ENCODE measurements around the gene MADCAM1. TPM values are rescaled to one million over a fixed set of nuclear protein-coding genes. Genes with fewer than 3 reads are reported as not detected.

The MADCAM1 gene
- total and polyA plus RNA-seq, 2 experiments from 2014 or later, result 2.9 to 4.0 TPM

- peaks cover 34% of the 10 kb centered on the region for H3K79me2 ChIP-seq
- peaks cover 7% of the 10 kb centered on the region for H3K4me1 ChIP-seq (ENCODE audit: insufficient read depth)
- H3K27ac ChIP-seq, result no peak overlapping the region
- no peak for DNase-seq (ENCODE audit: low spot score)
- no peaks in the 10 kb centered on the region for H3K36me3 ChIP-seq (replicated peaks; ENCODE audit: insufficient read depth, low read depth)
- no peaks in the 10 kb centered on the region for H3K9me2 ChIP-seq (replicated peaks; ENCODE audit: insufficient read depth)
- H3K27me3 ChIP-seq, result no peaks in the 10 kb centered on the region
- no peak overlapping the region for H3K4me2 ChIP-seq
- peaks cover 34% of the 10 kb centered on the region for H4K20me1 ChIP-seq (ENCODE audit: insufficient read depth, poor library complexity, severe bottlenecking)
- TF ChIP-seq CTCF (IDR thresholded peaks at IDR 0.05; ENCODE audit: poor library complexity), result no peak
- TF ChIP-seq EZH2phosphoT487 (IDR thresholded peaks at IDR 0.05; ENCODE audit: low read depth, severe bottlenecking, unreplicated experiment), result no peak
- no peak for TF ChIP-seq EZH2 (IDR thresholded peaks at IDR 0.05; ENCODE audit: borderline replicate concordance)
- no peaks in the 10 kb centered on the region for H3K9me3 ChIP-seq (ENCODE audit: low read depth)
- 96% methylated on average over 24 of the region's 30 CpGs for WGBS (ENCODE audit: low lambda C conversion rate, missing lambda C conversion rate)
- no peak overlapping the region for H2AFZ ChIP-seq
- H3K4me3 ChIP-seq, result no peak overlapping the region
These were observed 43.2 kb downstream of the MADCAM1 start for GRCh38 chr19:539429-540030.

GRCh38 chr19:540867-541637, 44.8 kb downstream of the MADCAM1 start:
- H3K79me2 ChIP-seq, result peaks cover 20% of the 10 kb centered on the region
- H4K20me1 ChIP-seq (ENCODE audit: insufficient read depth, poor library complexity, severe bottlenecking), result peaks cover 20% of the 10 kb centered on the region
- H3K9me3 ChIP-seq (ENCODE audit: low read depth), result no peaks in the 10 kb centered on the region
- H3K4me2 ChIP-seq, result no peak overlapping the region
- H3K36me3 ChIP-seq (replicated peaks; ENCODE audit: insufficient read depth, low read depth), result no peaks in the 10 kb centered on the region
- WGBS (ENCODE audit: low lambda C conversion rate, missing lambda C conversion rate), result 94% methylated on average over 42 of the region's 51 CpGs
- H3K27me3 ChIP-seq, result no peaks in the 10 kb centered on the region
- H3K27ac ChIP-seq, result no peak overlapping the region
- no peak for TF ChIP-seq EZH2phosphoT487 (IDR thresholded peaks at IDR 0.05; ENCODE audit: low read depth, severe bottlenecking, unreplicated experiment)
- no peak for TF ChIP-seq EZH2 (IDR thresholded peaks at IDR 0.05; ENCODE audit: borderline replicate concordance)
- TF ChIP-seq CTCF (IDR thresholded peaks at IDR 0.05; ENCODE audit: poor library complexity), result no peak
- DNase-seq (ENCODE audit: low spot score), result no peak
- H2AFZ ChIP-seq, result no peak overlapping the region
- H3K9me2 ChIP-seq (replicated peaks; ENCODE audit: insufficient read depth), result no peaks in the 10 kb centered on the region
- no peaks in the 10 kb centered on the region for H3K4me1 ChIP-seq (ENCODE audit: insufficient read depth)
- H3K4me3 ChIP-seq, result no peak overlapping the region

GRCh38 chr19:541699-542098, 45.4 kb downstream of the MADCAM1 start:
- Histone ChIP-seq H3K4me2 (no peak overlapping the region), H3K79me2 (peaks cover 14% of the 10 kb centered on the region), H3K27me3 (no peaks in the 10 kb centered on the region), H4K20me1 (ENCODE audit: insufficient read depth, poor library complexity, severe bottlenecking) (peaks cover 15% of the 10 kb centered on the region), H3K9me2 (replicated peaks; ENCODE audit: insufficient read depth) (no peaks in the 10 kb centered on the region), H3K27ac (no peak overlapping the region), H3K4me3 (no peak overlapping the region), H2AFZ (no peak overlapping the region), H3K9me3 (ENCODE audit: low read depth) (no peaks in the 10 kb centered on the region), H3K4me1 (ENCODE audit: insufficient read depth) (no peaks in the 10 kb centered on the region), H3K36me3 (replicated peaks; ENCODE audit: insufficient read depth, low read depth) (no peaks in the 10 kb centered on the region)
- no peak for DNase-seq (ENCODE audit: low spot score)
- WGBS (ENCODE audit: low lambda C conversion rate, missing lambda C conversion rate), result 98% methylated on average over 16 of the region's 26 CpGs
- no peak for TF ChIP-seq CTCF (IDR thresholded peaks at IDR 0.05; ENCODE audit: poor library complexity)
- no peak for TF ChIP-seq EZH2 (IDR thresholded peaks at IDR 0.05; ENCODE audit: borderline replicate concordance)
- TF ChIP-seq EZH2phosphoT487 (IDR thresholded peaks at IDR 0.05; ENCODE audit: low read depth, severe bottlenecking, unreplicated experiment), result no peak

Measured in hepatocyte (in vitro differentiated cells).